IPS DF 6.9 (cell line): Measurements from ENCODE around the gene GREM2.

Experiments
- DNase-seq: peaks from one replicate; pipeline ENCODE4 v3.0.0-alpha.2; 2013; ENCODE audit warnings: low read depth, low spot score
- H3K27ac ChIP-seq: one replicate; pipeline ENCODE4 v1.5.1; 2013; ENCODE audit warnings: low read length, control low read depth
- H3K27me3 ChIP-seq: 2 replicates; pipeline ENCODE4 v1.6.1; 2013; ENCODE audit warnings: mild to moderate bottlenecking, low read length; ENCODE audit not compliant: control insufficient read depth, insufficient read depth
- H3K36me3 ChIP-seq: 2 replicates; pipeline ENCODE4 v1.6.1; 2013; ENCODE audit warnings: low read length; ENCODE audit not compliant: control insufficient read depth, insufficient read depth
- H3K4me1 ChIP-seq: 2 replicates; pipeline ENCODE4 v1.6.1; 2013; ENCODE audit warnings: low read length; ENCODE audit not compliant: control insufficient read depth, insufficient read depth
- H3K4me3 ChIP-seq: 2 replicates; pipeline ENCODE4 v1.5.1; 2013; ENCODE audit warnings: mild to moderate bottlenecking, low read length
- H3K9me3 ChIP-seq: 2 replicates; pipeline ENCODE4 v1.6.1; 2013; ENCODE audit warnings: low read length, inconsistent platforms; ENCODE audit not compliant: control insufficient read depth, insufficient read depth
- WGBS: extraction: QIAGEN DNeasy Blood & Tissue Kit; methylation state at CpG from one replicate; pipeline ENCODE4 v1.1.7; 2013; ENCODE audit warnings: mixed read lengths, missing lambda C conversion rate; ENCODE audit not compliant: insufficient read length, insufficient coverage; 5-methylcytosine and 5-hydroxymethylcytosine counted together

GREM2 gene

DNA sequence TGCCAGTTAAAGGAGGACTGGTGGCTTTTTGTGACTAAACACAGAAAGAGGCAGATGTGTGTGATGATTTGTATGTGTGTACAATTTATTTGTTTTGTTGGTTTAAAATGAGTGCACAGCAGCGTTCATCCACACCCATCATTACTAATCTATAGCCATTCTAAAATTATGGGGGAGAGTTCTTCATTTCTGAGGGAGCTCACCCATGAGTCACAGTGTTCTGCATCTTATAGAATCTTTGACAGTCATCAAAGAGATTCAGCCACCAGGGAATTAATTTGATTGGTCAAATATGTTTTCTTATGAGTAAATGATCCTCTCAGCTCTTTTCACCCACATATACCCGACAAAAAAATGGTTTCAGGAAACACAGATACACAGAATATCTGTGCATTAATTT, 147.9 kb downstream of the GREM2 start:
- DNase-seq, result no peak
- Histone ChIP-seq H3K27ac (no peak overlapping the region), H3K36me3 (no peaks in the 10 kb centered on the region), H3K9me3 (no peaks in the 10 kb centered on the region), H3K4me3 (no peak overlapping the region), H3K4me1 (no peaks in the 10 kb centered on the region), H3K27me3 (no peaks in the 10 kb centered on the region)
- WGBS, result no CpG with 5 or more reads among the region's 2 CpGs

DNA sequence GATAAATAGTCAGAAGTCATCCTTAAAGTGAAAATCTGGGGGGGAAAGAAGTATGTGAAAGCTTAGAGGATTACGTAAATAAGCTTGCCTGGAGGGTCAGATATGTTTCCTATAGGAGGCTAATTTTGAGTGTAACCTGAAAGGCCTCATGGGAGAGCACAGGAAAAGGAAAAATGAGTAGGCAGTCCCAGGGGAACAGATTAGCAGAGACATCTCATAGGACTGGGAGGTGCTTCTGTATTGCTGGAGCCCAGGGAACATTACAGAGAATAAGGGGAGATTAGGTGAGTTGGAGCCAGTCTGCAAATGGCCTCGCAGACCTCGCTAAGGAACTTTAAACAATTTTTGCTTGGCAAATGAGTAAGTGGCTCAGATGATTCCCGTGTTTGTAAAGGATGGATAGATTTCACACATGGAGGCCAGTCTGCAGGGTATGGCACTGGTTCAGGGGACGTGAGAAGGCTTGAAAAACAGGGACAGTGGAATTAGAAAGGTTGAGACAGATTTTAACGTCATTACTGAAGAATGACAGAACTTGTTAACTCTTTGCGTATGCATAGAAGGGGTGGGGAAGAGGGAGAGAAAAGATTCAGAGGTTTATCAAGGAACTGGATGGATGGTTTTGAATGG, 149.1 kb downstream of the GREM2 start:
- no peak for DNase-seq
- H3K27me3 ChIP-seq, result no peaks in the 10 kb centered on the region
- H3K27ac ChIP-seq, result no peak overlapping the region
- WGBS, result no CpG with 5 or more reads among the region's 7 CpGs
- no peak overlapping the region for H3K4me3 ChIP-seq
- no peaks in the 10 kb centered on the region for H3K36me3 ChIP-seq
- no peaks in the 10 kb centered on the region for H3K9me3 ChIP-seq
- H3K4me1 ChIP-seq, result no peaks in the 10 kb centered on the region; the same call in 1 of the 2 replicates

DNA sequence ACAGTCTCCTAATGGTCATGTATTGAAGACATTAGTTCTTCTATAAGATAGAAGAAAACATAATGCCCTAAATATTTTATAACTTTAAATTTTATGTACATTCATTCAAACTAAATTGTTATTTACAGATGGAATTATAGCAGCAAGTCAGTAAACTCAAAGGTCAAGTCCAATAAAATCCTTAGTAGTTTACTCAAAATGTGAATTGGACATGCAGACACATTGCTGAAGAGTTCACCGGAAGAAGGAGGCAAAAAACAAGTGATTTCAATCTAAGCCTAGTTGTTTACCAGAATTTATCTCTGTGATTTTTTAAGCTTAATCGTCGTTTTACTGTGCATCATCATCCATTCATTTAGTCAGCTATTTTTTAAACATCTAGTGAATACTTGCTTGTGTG, 149.7 kb downstream of the GREM2 start:
- no peaks in the 10 kb centered on the region for H3K9me3 ChIP-seq
- no peaks in the 10 kb centered on the region; the same call in 1 of the 2 replicates for H3K4me1 ChIP-seq
- no CpG with 5 or more reads among the region's 3 CpGs for WGBS
- H3K36me3 ChIP-seq, result no peaks in the 10 kb centered on the region
- H3K27me3 ChIP-seq, result no peaks in the 10 kb centered on the region
- H3K4me3 ChIP-seq, result no peak overlapping the region
- H3K27ac ChIP-seq, result no peak overlapping the region
- no peak for DNase-seq

DNA sequence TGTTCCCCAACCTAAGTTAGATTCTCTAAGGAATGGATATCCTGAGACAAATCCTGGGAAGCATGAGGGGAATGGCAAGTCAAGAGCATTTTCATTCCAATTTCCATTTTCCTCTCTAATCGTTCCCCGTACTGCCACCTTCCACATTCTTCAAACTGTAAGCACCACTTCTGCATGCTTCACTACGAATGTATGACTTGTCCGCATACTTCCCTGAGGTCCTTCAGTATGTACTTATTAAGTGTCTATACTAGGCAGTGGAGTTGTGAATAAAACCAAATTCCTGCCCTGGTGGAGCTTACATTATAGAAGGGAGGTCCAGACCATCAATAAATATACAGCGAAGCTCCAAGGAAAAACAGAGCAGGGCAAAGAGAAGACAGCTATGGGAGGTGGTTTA, 154.8 kb downstream of the GREM2 start:
- WGBS, result 100% methylated on average over 3 of the region's 5 CpGs
- Histone ChIP-seq H3K4me3 (no peak overlapping the region), H3K4me1 (no peaks in the 10 kb centered on the region; the same call in 1 of the 2 replicates), H3K27ac (no peak overlapping the region), H3K27me3 (no peaks in the 10 kb centered on the region), H3K36me3 (no peaks in the 10 kb centered on the region), H3K9me3 (no peaks in the 10 kb centered on the region)
- DNase-seq, result no peak

DNA sequence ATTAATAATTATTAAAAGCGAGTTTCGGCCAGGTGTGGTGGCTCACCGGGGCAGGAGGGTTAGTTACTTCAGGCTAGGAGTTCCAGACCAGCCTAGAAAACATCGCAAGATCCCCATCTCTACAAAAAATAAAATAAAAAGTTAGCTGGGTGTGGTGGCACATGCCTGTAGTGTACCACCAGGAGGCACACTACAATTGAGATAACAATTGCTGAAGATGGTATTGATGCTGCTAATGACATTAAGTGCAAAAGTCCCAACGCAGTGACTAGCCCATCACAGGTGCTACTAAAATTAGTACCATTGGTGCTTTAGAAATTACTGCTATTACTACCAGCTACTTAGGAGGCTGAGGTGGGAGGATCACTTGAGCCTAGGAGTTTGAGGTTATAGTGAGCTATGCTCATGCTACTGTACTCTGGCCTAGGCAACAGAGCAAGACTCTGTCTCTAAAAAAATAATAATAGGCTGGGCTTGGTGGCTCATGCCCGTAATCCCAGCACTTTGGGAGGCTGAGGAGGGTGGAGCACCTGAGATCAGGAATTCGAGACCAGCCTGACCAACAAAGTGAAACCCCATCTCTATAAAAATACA, 156.6 kb downstream of the GREM2 start:
- H3K4me1 ChIP-seq, result no peaks in the 10 kb centered on the region; the same call in 1 of the 2 replicates
- no peaks in the 10 kb centered on the region; the same call in 1 of the 2 replicates for H3K36me3 ChIP-seq
- no peak for DNase-seq
- no peaks in the 10 kb centered on the region for H3K9me3 ChIP-seq
- H3K27me3 ChIP-seq, result no peaks in the 10 kb centered on the region
- H3K4me3 ChIP-seq, result no peak overlapping the region
- no CpG with 5 or more reads among the region's 7 CpGs for WGBS
- H3K27ac ChIP-seq, result no peak overlapping the region

DNA sequence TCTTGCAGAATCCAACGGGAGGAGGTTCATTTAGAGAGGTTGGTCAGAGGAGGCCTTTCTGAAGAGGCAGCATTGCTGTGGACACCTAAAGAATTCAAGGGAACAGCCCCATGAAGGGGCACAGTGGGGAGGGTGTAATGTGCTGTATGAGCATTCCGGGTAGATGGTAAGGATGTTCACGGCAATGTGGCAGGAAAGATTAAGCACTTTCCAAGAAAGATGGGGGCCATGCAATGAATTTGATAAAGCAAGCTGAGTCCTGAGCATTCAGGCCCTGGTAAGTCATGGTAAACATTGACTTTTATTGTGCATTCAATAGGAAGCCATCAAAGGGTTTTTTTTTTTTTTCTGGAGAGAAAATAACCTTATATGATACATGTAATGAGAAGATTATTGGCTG, 166.6 kb downstream of the GREM2 start:
- H3K4me1 ChIP-seq, result no peaks in the 10 kb centered on the region
- H3K4me3 ChIP-seq, result no peak overlapping the region
- no CpG with 5 or more reads among the region's 3 CpGs for WGBS
- H3K27ac ChIP-seq, result no peak overlapping the region
- DNase-seq, result no peak
- H3K9me3 ChIP-seq, result no peaks in the 10 kb centered on the region
- H3K36me3 ChIP-seq, result no peaks in the 10 kb centered on the region
- H3K27me3 ChIP-seq, result no peaks in the 10 kb centered on the region

DNA sequence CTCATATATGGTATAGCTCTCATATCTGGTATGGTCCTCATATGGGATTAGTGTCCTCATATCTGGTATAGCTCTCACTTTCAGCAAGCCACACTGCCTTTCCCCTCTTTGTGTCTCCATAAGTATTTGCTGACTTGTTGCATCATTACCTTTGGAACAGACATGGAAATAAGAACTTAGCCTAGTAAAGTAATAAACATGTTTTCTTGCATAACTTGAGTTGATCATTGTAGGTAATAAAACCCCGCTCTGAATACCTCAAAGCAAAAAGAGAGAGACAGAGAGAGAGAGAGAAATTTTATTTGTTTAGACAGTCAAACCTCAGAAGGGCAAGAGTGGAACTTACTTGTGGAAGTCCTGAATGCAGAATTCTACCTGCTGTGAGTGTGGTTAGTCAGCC, 170.3 kb downstream of the GREM2 start:
- H3K4me1 ChIP-seq, result no peaks in the 10 kb centered on the region
- no peaks in the 10 kb centered on the region for H3K36me3 ChIP-seq
- H3K27ac ChIP-seq, result no peak overlapping the region
- no peaks in the 10 kb centered on the region for H3K27me3 ChIP-seq
- WGBS, result no CpG with 5 or more reads among the region's 1 CpG
- H3K9me3 ChIP-seq, result no peaks in the 10 kb centered on the region
- H3K4me3 ChIP-seq, result no peak overlapping the region
- DNase-seq, result no peak
